DOHH2 (cell line): Measurements from ENCODE around the gene PLCB4.

Experiments
- H3F3A ChIP-seq: fragments of 200-600 bp; sonication (generic), shearing (Covaris generic); 2 replicates; pipeline ENCODE4 v1.6.0; 2016; ENCODE audit warnings: antibody characterized with exemption, mild to moderate bottlenecking; ENCODE audit not compliant: control insufficient read depth, insufficient read depth
- H3K27ac ChIP-seq: fragments of 200-600 bp; sonication (generic); 2 replicates; pipeline ENCODE4 v1.5.1; 2014; ENCODE audit warnings: low read depth, mild to moderate bottlenecking, low read length, moderate library complexity
- H3K27me3 ChIP-seq: fragments of 200-600 bp; sonication (generic); 2 replicates; pipeline ENCODE4 v1.6.1; 2014; ENCODE audit warnings: mild to moderate bottlenecking, low read length, mixed read lengths; ENCODE audit not compliant: control insufficient read depth
- H3K36me3 ChIP-seq: fragments of 200-600 bp; sonication (generic); 2 replicates; pipeline ENCODE4 v1.6.1; 2014; ENCODE audit warnings: mild to moderate bottlenecking, low read length, moderate library complexity, mixed read lengths; ENCODE audit not compliant: control insufficient read depth
- H3K4me1 ChIP-seq: fragments of 200-600 bp; sonication (generic); 2 replicates; pipeline ENCODE4 v1.6.1; 2014; ENCODE audit warnings: mild to moderate bottlenecking, low read length, mixed read lengths; ENCODE audit not compliant: control insufficient read depth
- H3K4me2 ChIP-seq: fragments of 200-600 bp; sonication (generic); 2 replicates; pipeline ENCODE4 v1.6.0; 2014; ENCODE audit warnings: mild to moderate bottlenecking, low read length, moderate library complexity
- H3K4me3 ChIP-seq: fragments of 200-600 bp; sonication (generic); 2 replicates; pipeline ENCODE4 v1.5.1; 2014; ENCODE audit warnings: mild to moderate bottlenecking, low read length, mixed read lengths
- H3K79me2 ChIP-seq: fragments of 200-600 bp; sonication (generic); 2 replicates; pipeline ENCODE4 v1.6.1; 2014; ENCODE audit warnings: mild to moderate bottlenecking, low read length, mixed read lengths; ENCODE audit not compliant: control insufficient read depth
- H3K9me2 ChIP-seq: fragments of 200-600 bp; sonication (generic); replicated peaks from 2 replicates; pipeline ENCODE4 v1.6.1; 2014; ENCODE audit warnings: mild to moderate bottlenecking, low read length, mixed read lengths; ENCODE audit not compliant: control insufficient read depth
- H3K9me3 ChIP-seq: fragments of 200-600 bp; sonication (generic); 2 replicates; pipeline ENCODE4 v1.6.1; 2014; ENCODE audit warnings: antibody characterized with exemption, low read length, mixed read lengths; ENCODE audit not compliant: control insufficient read depth, insufficient read depth
- H4K20me1 ChIP-seq: fragments of 200-600 bp; sonication (generic); 2 replicates; pipeline ENCODE4 v1.6.0; 2014; ENCODE audit warnings: low read depth, mild to moderate bottlenecking, antibody characterized with exemption, low read length, moderate library complexity; ENCODE audit not compliant: control insufficient read depth, insufficient read depth
- CTCF ChIP-seq: fragments of 200-600 bp; sonication (generic); IDR thresholded peaks from one replicate; pipeline ENCODE4 v1.5.1; 2014; ENCODE audit warnings: antibody characterized with exemption, mild to moderate bottlenecking, low read depth, low read length; ENCODE audit not compliant: poor library complexity, severe bottlenecking
- EZH2phosphoT487 ChIP-seq: fragments of 200-600 bp; sonication (generic); IDR thresholded peaks from 2 replicates; pipeline ENCODE4 v1.6.1; 2017; ENCODE audit warnings: borderline replicate concordance, mild to moderate bottlenecking, antibody characterized with exemption, low read length, moderate library complexity, mixed read lengths

The PLCB4 gene

DNA sequence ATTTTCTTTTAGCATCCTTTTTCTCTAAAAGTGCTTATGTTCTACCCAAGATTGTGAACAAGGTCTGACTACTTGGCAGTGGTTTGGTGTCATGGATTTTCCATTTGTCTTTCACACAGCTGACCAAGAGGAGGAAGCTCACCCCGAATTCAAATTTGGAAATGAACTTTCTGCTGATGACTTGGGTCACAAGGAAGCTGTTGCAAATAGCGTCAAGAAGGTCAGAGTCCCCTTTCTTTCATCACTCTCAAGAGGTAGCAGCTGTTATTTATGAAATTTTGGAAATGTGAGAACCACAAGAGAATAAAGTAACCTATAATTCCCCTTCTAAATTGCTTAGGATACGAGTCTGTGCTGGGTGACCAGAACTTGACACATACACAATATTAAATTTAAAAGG is 332.5 kb downstream of the PLCB4 start:
- no peak overlapping the region for H3K4me2 ChIP-seq
- 0 out of 2 replicates have a peak, but pooled peaks cover 3% of the 10 kb centered on the region for H3K4me1 ChIP-seq
- H3K9me2 ChIP-seq: no peaks in the 10 kb centered on the region
- no peaks in the 10 kb centered on the region for H3K79me2 ChIP-seq
- H3K9me3 ChIP-seq: no peaks in the 10 kb centered on the region
- TF ChIP-seq EZH2phosphoT487: no peak
- no peak for TF ChIP-seq CTCF
- H3K27me3 ChIP-seq: no peaks in the 10 kb centered on the region
- no peaks in the 10 kb centered on the region for H3F3A ChIP-seq
- no peak overlapping the region for H3K4me3 ChIP-seq
- no peak overlapping the region for H3K27ac ChIP-seq
- no peaks in the 10 kb centered on the region for H3K36me3 ChIP-seq
- no peaks in the 10 kb centered on the region for H4K20me1 ChIP-seq

- Histone ChIP-seq H3K27me3 (no peaks in the 10 kb centered on the region), H3F3A (no peaks in the 10 kb centered on the region), H3K4me3 (no peak overlapping the region), H3K79me2 (no peaks in the 10 kb centered on the region), H3K27ac (no peak overlapping the region), H3K36me3 (no peaks in the 10 kb centered on the region), H3K9me3 (no peaks in the 10 kb centered on the region), H3K4me1 (0 out of 2 replicates have a peak, but pooled peaks cover 3% of the 10 kb centered on the region), H3K4me2 (no peak overlapping the region), H4K20me1 (no peaks in the 10 kb centered on the region), H3K9me2 (no peaks in the 10 kb centered on the region)
- no peak for TF ChIP-seq CTCF
- TF ChIP-seq EZH2phosphoT487: no peak
Observed at GRCh38 chr20:9402141-9402540, 333.3 kb downstream of the PLCB4 start.

DNA sequence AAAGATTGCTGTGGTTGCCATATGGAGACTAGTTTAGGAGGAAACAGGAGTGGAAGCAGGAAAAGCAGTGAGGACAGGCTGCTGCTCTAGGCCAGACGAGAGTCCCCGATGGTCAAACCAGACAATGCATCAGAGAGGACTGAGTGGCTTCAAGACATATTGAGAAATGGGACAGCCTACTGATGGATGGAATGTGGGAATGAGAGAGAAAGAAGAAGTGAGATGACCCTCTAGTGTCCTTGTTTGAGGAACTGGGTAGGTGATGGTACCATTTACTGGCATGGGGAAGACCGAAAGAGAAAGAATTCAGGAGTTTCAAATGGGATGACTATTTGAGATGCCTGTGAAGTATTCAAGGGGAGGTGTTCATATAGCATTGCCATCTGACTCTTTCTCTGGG is 333.7 kb downstream of the PLCB4 start:
- no peaks in the 10 kb centered on the region for H3K79me2 ChIP-seq
- no peaks in the 10 kb centered on the region for H4K20me1 ChIP-seq
- no peaks in the 10 kb centered on the region for H3K9me2 ChIP-seq
- TF ChIP-seq EZH2phosphoT487 (no peak), CTCF (no peak)
- no peak overlapping the region for H3K4me2 ChIP-seq
- no peaks in the 10 kb centered on the region for H3F3A ChIP-seq
- no peaks in the 10 kb centered on the region for H3K27me3 ChIP-seq
- no peaks in the 10 kb centered on the region for H3K36me3 ChIP-seq
- no peak overlapping the region for H3K27ac ChIP-seq
- H3K4me1 ChIP-seq: 0 out of 2 replicates have a peak, but pooled peaks cover 3% of the 10 kb centered on the region
- H3K4me3 ChIP-seq: no peak overlapping the region
- no peaks in the 10 kb centered on the region for H3K9me3 ChIP-seq

GRCh38 chr20:9403448-9403847 is 334.6 kb downstream of the PLCB4 start:
- H4K20me1 ChIP-seq: no peaks in the 10 kb centered on the region
- no peak overlapping the region for H3K4me3 ChIP-seq
- H3K27me3 ChIP-seq: no peaks in the 10 kb centered on the region
- no peak for TF ChIP-seq EZH2phosphoT487
- no peak for TF ChIP-seq CTCF
- no peak overlapping the region for H3K4me2 ChIP-seq
- H3K9me2 ChIP-seq: no peaks in the 10 kb centered on the region
- H3K36me3 ChIP-seq: no peaks in the 10 kb centered on the region
- no peak overlapping the region for H3K27ac ChIP-seq
- H3F3A ChIP-seq: no peaks in the 10 kb centered on the region
- H3K79me2 ChIP-seq: no peaks in the 10 kb centered on the region
- H3K4me1 ChIP-seq: no peaks in the 10 kb centered on the region
- no peaks in the 10 kb centered on the region for H3K9me3 ChIP-seq
